AG09319 (cell line): ENCODE measurements around the gene SLIT3.

Source experiments
- DNase-seq: peaks from one replicate; pipeline ENCODE4 v3.0.0-alpha.2; 2010; ENCODE audit warnings: low read depth; ENCODE audit errors: extremely low read depth
- CTCF ChIP-seq: IDR thresholded peaks from 2 replicates; pipeline ENCODE4 v1.5.1; 2011; ENCODE audit warnings: low read depth, mild to moderate bottlenecking, inconsistent platforms, low read length, moderate library complexity

SLIT3 gene

GRCh38 chr5:169003721-169004541 is 297.0 kb downstream of the SLIT3 start:
- DNase-seq: no peak
- TF ChIP-seq CTCF: peak; percentile 54

GRCh38 chr5:169002953-169003555 is 297.9 kb downstream of the SLIT3 start:
- no peak for DNase-seq
- TF ChIP-seq CTCF: no peak

- no peak for DNase-seq
- no peak for TF ChIP-seq CTCF
Measured at GRCh38 chr5:169001394-169001793, 299.5 kb downstream of the SLIT3 start.

- no peak for TF ChIP-seq CTCF
- no peak for DNase-seq
Measured at GRCh38 chr5:168995024-168995423, 305.9 kb downstream of the SLIT3 start.

GRCh38 chr5:168992687-168993086 is 308.3 kb downstream of the SLIT3 start:
- no peak; the same call in 1 of the 2 replicates for TF ChIP-seq CTCF
- DNase-seq: no peak

GRCh38 chr5:168992016-168992415 is 308.9 kb downstream of the SLIT3 start:
- DNase-seq: no peak
- TF ChIP-seq CTCF: no peak

GRCh38 chr5:168991311-168991710 is 309.6 kb downstream of the SLIT3 start:
- no peak for TF ChIP-seq CTCF
- no peak for DNase-seq
